Panc1 (cell line): ENCODE results near the gene INAVA.

Experiments used
- CTCF ChIP-seq: fragments of 450-650 bp; IDR thresholded peaks from 2 replicates; pipeline ENCODE4 v1.5.1; 2017; ENCODE audit warnings: mild to moderate bottlenecking
- POLR2AphosphoS5 ChIP-seq: IDR thresholded peaks from 2 replicates; pipeline ENCODE4 v1.6.1; 2012; ENCODE audit warnings: mild to moderate bottlenecking, low read depth, low read length, moderate library complexity
- REST ChIP-seq, 2 experiments: IDR thresholded peaks; 2 replicates each; pipeline ENCODE4 v1.6.1; 2011 to 2012; ENCODE audit warnings: low read depth in 2 of 2, control low read depth in 1 of 2, low read length in 1 of 2, mild to moderate bottlenecking in 1 of 2, moderate library complexity in 1 of 2; ENCODE audit not compliant: insufficient read depth in 1 of 2
- SIN3A ChIP-seq: IDR thresholded peaks from 2 replicates; pipeline ENCODE4 v1.6.1; 2012; ENCODE audit warnings: low read depth, mild to moderate bottlenecking, low read length, moderate library complexity, borderline replicate concordance; ENCODE audit not compliant: insufficient read depth
- TCF7L2 ChIP-seq: IDR thresholded peaks from 2 replicates; pipeline ENCODE4 v1.6.1; 2011; ENCODE audit warnings: mild to moderate bottlenecking, low read depth, low read length, inconsistent platforms

- TF ChIP-seq CTCF = no peak
- no peak for TF ChIP-seq SIN3A
- TF ChIP-seq POLR2AphosphoS5 = no peak
- TF ChIP-seq REST (IDR thresholded peaks at IDR 0.05; ENCODE audit: insufficient read depth in 1 of 2, low read depth in 2 of 2, low read length in 1 of 2) = no peak
- TF ChIP-seq TCF7L2 = no peak
These were observed 6.7 kb downstream of the INAVA start for GRCh38 chr1:200901350-200901749.
